Measurements from ENCODE around the gene TRAPPC10.
"Not testable (repeated sequence)": the region's sequence is repeated elsewhere in the genome, so short reads cannot be mapped to it uniquely, and the experiment has no call there.

DNA sequence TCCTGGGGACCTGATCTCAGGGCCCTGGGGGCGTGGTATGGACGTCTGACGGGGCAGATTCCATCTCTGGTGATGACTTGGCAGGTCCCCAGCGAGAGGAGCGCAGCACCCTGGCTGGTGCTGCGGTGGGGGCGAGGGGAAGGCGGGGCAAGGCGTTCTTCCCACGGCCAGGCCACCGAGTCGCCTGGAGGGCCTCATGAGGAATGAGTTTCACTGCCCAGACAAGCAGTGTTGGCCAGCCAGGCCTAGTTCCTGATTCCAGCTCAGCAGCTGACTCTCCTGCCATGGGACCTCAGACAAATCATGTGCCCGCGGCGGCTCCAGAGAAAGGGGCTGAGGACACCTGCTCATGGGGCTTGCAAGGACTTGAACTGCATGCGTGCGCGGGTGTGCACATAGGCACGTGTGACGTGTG lies 142.7 kb downstream of the TRAPPC10 start:
- TF ChIP-seq, protein P1, sequence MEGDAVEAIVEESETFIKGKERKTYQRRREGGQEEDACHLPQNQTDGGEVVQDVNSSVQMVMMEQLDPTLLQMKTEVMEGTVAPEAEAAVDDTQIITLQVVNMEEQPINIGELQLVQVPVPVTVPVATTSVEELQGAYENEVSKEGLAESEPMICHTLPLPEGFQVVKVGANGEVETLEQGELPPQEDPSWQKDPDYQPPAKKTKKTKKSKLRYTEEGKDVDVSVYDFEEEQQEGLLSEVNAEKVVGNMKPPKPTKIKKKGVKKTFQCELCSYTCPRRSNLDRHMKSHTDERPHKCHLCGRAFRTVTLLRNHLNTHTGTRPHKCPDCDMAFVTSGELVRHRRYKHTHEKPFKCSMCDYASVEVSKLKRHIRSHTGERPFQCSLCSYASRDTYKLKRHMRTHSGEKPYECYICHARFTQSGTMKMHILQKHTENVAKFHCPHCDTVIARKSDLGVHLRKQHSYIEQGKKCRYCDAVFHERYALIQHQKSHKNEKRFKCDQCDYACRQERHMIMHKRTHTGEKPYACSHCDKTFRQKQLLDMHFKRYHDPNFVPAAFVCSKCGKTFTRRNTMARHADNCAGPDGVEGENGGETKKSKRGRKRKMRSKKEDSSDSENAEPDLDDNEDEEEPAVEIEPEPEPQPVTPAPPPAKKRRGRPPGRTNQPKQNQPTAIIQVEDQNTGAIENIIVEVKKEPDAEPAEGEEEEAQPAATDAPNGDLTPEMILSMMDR (IDR thresholded peaks at IDR 0.05), result not testable (repeated sequence)
- not testable (repeated sequence) for TF ChIP-seq EZH2 (IDR thresholded peaks at IDR 0.05; ENCODE audit: borderline replicate concordance, insufficient read depth, low read depth, low read length, poor library complexity, severe bottlenecking)
